ENCODE data around the gene INSIG1.

DNA sequence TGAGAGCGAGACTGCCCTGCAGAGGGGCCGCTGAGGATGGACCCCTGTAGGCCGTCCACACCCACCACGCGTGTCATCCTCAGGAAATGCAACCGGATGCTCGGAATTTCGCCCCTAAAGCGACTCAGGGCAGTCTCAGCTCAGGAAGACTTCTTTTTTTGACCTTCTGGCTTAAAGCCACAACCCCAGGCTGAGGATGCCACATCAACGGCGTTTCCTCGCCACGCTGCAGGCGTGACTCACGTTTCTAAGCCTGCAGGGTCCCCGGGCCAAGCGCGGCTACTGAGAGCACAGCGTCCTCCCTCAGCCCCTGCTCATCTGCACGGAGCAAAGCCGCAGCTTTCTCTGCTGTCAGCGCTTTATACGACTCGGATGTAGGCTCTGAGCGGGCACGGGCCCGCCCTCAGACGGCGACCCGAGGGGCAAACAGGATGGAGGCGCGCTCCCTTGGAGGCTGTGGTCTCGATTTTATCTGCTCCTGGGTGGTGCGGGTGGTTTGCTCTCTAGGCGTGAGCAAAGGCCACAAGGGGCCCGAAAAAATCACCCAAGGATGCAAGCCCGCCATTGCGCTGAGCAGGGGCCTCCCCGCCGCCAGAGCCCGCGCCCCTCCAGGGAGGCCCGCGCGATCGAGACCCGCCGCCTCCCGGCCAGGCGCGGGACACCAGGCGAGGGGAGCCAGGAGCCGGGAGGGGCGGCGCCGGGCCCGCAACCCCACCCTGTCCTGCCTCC, 726 bp upstream of the INSIG1 start:
- TF ChIP-seq, protein P1, sequence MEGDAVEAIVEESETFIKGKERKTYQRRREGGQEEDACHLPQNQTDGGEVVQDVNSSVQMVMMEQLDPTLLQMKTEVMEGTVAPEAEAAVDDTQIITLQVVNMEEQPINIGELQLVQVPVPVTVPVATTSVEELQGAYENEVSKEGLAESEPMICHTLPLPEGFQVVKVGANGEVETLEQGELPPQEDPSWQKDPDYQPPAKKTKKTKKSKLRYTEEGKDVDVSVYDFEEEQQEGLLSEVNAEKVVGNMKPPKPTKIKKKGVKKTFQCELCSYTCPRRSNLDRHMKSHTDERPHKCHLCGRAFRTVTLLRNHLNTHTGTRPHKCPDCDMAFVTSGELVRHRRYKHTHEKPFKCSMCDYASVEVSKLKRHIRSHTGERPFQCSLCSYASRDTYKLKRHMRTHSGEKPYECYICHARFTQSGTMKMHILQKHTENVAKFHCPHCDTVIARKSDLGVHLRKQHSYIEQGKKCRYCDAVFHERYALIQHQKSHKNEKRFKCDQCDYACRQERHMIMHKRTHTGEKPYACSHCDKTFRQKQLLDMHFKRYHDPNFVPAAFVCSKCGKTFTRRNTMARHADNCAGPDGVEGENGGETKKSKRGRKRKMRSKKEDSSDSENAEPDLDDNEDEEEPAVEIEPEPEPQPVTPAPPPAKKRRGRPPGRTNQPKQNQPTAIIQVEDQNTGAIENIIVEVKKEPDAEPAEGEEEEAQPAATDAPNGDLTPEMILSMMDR (IDR thresholded peaks at IDR 0.05), result peak in 4 of 5 experiments; percentile 17 to 48 (median 34)
- TF ChIP-seq POLR2A (IDR thresholded peaks at IDR 0.05) (peak; percentile 56), POLR2AphosphoS5 (IDR thresholded peaks at IDR 0.05) (peak in 2 of 3 donors; percentile 35 to 54), EP300 (IDR thresholded peaks at IDR 0.05; ENCODE audit: low read depth) (no peak)

All from transverse colon (tissue), 4 donors.